Spleen (tissue), 7 donors: ENCODE data around the gene HIGD2A.

Source experiments
- CTCF ChIP-seq, 11 experiments: fragments of 200-600 bp in 7 of 11; fragments of 450-650 bp in 4 of 11; sonication (generic) in 4 of 11; IDR thresholded peaks in 8 of 11; conservative IDR thresholded peaks in 3 of 11; 1 replicate in 7 of 11; 2 replicates in 4 of 11; pipeline versions ENCODE4 v1.4.0 to v1.8.0; 2016 to 2021; ENCODE audit warnings: antibody characterized with exemption in 11 of 11, inconsistent platforms in 4 of 11, mild to moderate bottlenecking in 1 of 11
- POLR2A ChIP-seq, 3 donors: fragments of 450-650 bp; IDR thresholded peaks; one replicate each; pipeline ENCODE4 v1.5.1; 2017; ENCODE audit warnings: antibody characterized with exemption in 3 of 3, mild to moderate bottlenecking in 1 of 3
- donor health status: DM: no; HTN: no; CAD: no; lungs with moderate emphysema.
- donor health status: DM: no; HTN: no; CAD: no.
- donor health status: DM: no; HTN: no; CAD: no.

GRCh38 chr5:176436656-176437055, 48.1 kb downstream of the HIGD2A start:
- TF ChIP-seq CTCF (IDR thresholded peaks at IDR 0.05 in 8 of 11, conservative IDR thresholded peaks at IDR 0.05 in 3 of 11) (no peak), POLR2A (IDR thresholded peaks at IDR 0.05) (no peak)
